Esophagus squamous epithelium (tissue), 4 donors: Measurements from ENCODE around the gene CD6.

Experiments
- CTCF ChIP-seq, 6 experiments: fragments of 450-650 bp in 4 of 6; fragments of 200-600 bp in 2 of 6; sonication (generic) in 2 of 6; IDR thresholded peaks; one replicate each; pipeline ENCODE4 v1.5.1; 2016 to 2019; ENCODE audit warnings: antibody characterized with exemption in 6 of 6, mild to moderate bottlenecking in 4 of 6, moderate library complexity in 4 of 6
- POLR2A ChIP-seq, 4 donors: fragments of 450-650 bp; IDR thresholded peaks; one replicate each; pipeline ENCODE4 v1.6.1; 2017; ENCODE audit warnings: antibody characterized with exemption in 4 of 4, mild to moderate bottlenecking in 4 of 4, moderate library complexity in 3 of 4

GRCh38 chr11:60977224-60977623, 5.7 kb downstream of the CD6 start:
- no peak for TF ChIP-seq CTCF (IDR thresholded peaks at IDR 0.05)
- TF ChIP-seq POLR2A (IDR thresholded peaks at IDR 0.05), result no peak
